ENCODE measurements around the gene C5orf63. TPM values are rescaled to one million over a fixed set of nuclear protein-coding genes. Genes with fewer than 3 reads are reported as not detected.

The C5orf63 gene
- total RNA-seq, 1 experiment from 2014 or later, result 1.2 TPM

GRCh38 chr5:127061956-127062355, 11.3 kb downstream of the C5orf63 start:
- Histone ChIP-seq H2BK20ac (ENCODE audit: low read depth, low read length, poor library complexity, severe bottlenecking) (no peak overlapping the region), H3K27me3 (ENCODE audit: insufficient read depth, low read length) (no peaks in the 10 kb centered on the region), H3K79me2 (ENCODE audit: insufficient read depth, low read length) (no peaks in the 10 kb centered on the region), H3K9ac (ENCODE audit: extremely low read depth, insufficient read length, low read length) (no peak overlapping the region), H3K14ac (ENCODE audit: insufficient read depth, low read length) (no peak overlapping the region), H2BK12ac (ENCODE audit: insufficient read length, low read depth, low read length) (no peak overlapping the region), H4K20me1 (ENCODE audit: control insufficient read depth, insufficient read depth, insufficient read length) (no peaks in the 10 kb centered on the region), H3K79me1 (ENCODE audit: insufficient read depth, low read depth, low read length, poor library complexity, severe bottlenecking) (no peaks in the 10 kb centered on the region), H3K4me1 (ENCODE audit: insufficient read depth, low read length) (no peaks in the 10 kb centered on the region), H2AK5ac (ENCODE audit: insufficient read length, low read length) (no peak overlapping the region), H3K27ac (ENCODE audit: insufficient read length, low read depth, low read length) (no peak overlapping the region), H2BK15ac (ENCODE audit: low read depth, low read length) (no peak overlapping the region), H3K4ac (ENCODE audit: low read depth, low read length) (no peak overlapping the region), H3K56ac (ENCODE audit: insufficient read length, low read depth, low read length) (no peak overlapping the region), H3K23ac (ENCODE audit: insufficient read length, low read depth, low read length) (no peak overlapping the region), H2BK120ac (ENCODE audit: low read depth, low read length, poor library complexity, severe bottlenecking) (no peak overlapping the region), H4K8ac (replicated peaks; ENCODE audit: insufficient read length, low read depth, low read length) (no peak overlapping the region), H3K9me3 (ENCODE audit: control insufficient read depth, low read depth, low read length) (no peaks in the 10 kb centered on the region), H3K18ac (ENCODE audit: insufficient read length, low read depth, low read length) (no peak overlapping the region), H4K91ac (ENCODE audit: insufficient read length, low read depth, low read length) (no peak overlapping the region), H4K5ac (ENCODE audit: insufficient read length, low read depth, low read length) (no peak overlapping the region), H2AFZ (ENCODE audit: low read length) (no peak overlapping the region), H3K4me2 (ENCODE audit: insufficient read depth, insufficient read length, low read length) (no peak overlapping the region), H3T11ph (ENCODE audit: low read length) (no peak overlapping the region), H3K23me2 (ENCODE audit: insufficient read length, low read depth, low read length, poor library complexity, severe bottlenecking) (no peaks in the 10 kb centered on the region), H2BK5ac (ENCODE audit: insufficient read length, low read length) (no peak overlapping the region)
- no peaks in the 10 kb centered on the region for H3K27me3 Mint-ChIP-seq (ENCODE audit: low read depth)
- TF ChIP-seq, protein P1, sequence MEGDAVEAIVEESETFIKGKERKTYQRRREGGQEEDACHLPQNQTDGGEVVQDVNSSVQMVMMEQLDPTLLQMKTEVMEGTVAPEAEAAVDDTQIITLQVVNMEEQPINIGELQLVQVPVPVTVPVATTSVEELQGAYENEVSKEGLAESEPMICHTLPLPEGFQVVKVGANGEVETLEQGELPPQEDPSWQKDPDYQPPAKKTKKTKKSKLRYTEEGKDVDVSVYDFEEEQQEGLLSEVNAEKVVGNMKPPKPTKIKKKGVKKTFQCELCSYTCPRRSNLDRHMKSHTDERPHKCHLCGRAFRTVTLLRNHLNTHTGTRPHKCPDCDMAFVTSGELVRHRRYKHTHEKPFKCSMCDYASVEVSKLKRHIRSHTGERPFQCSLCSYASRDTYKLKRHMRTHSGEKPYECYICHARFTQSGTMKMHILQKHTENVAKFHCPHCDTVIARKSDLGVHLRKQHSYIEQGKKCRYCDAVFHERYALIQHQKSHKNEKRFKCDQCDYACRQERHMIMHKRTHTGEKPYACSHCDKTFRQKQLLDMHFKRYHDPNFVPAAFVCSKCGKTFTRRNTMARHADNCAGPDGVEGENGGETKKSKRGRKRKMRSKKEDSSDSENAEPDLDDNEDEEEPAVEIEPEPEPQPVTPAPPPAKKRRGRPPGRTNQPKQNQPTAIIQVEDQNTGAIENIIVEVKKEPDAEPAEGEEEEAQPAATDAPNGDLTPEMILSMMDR (conservative IDR thresholded peaks at IDR 0.05), result no peak
- H3K4me1 Mint-ChIP-seq, result peaks cover 9 to 12% of the 10 kb centered on the region in 2 experiments; a peak in 3 of 4 replicates
- H3K36me3 Mint-ChIP-seq (ENCODE audit: insufficient read depth in 1 of 3, low read depth in 3 of 3), result no peaks in the 10 kb centered on the region; a peak in 2 of 7 replicates
- H3K4me3 Mint-ChIP-seq, result no peak overlapping the region
- no CpG with 5 or more reads among the region's 1 CpG for WGBS (ENCODE audit: extremely low coverage, insufficient read length, low lambda C conversion rate)
- H3K27ac Mint-ChIP-seq, result no peak overlapping the region
- H3K9me3 Mint-ChIP-seq, result no peaks in the 10 kb centered on the region; a peak in 2 of 5 replicates
- no peak for DNase-seq

All from H9 (cell line).